RWPE1 (cell line): ENCODE data around the gene ZC3H12A.

Source experiments
- CTCF ChIA-PET: fragments of 350-600 bp; sonication (Branson Sonifier 250); formaldehyde crosslinking; extraction: SDS; loops from one replicate; lab custom pipeline; 2021; lab: Yijun Ruan, JAX
- POLR2A ChIA-PET: fragments of 400-600 bp; formaldehyde crosslinking; extraction: SDS; loops from one replicate; lab custom pipeline; 2020; ENCODE audit warnings: antibody characterized with exemption; ENCODE audit not compliant: low non-redundant PET; lab: Yijun Ruan, JAX
- DNase-seq: peaks from one replicate; pipeline ENCODE4 v3.0.0; 2012; ENCODE audit warnings: low spot score
- H3K27ac ChIP-seq: fragments of 450-650 bp; 2 replicates; pipeline ENCODE4 v1.5.1; 2017
- TF ChIP-seq, protein P1 (sequence below): fragments of 450-650 bp; conservative IDR thresholded peaks from 2 replicates; pipeline ENCODE4 v1.5.1; 2017; ENCODE audit warnings: low read depth, mild to moderate bottlenecking

Gene ZC3H12A

DNA sequence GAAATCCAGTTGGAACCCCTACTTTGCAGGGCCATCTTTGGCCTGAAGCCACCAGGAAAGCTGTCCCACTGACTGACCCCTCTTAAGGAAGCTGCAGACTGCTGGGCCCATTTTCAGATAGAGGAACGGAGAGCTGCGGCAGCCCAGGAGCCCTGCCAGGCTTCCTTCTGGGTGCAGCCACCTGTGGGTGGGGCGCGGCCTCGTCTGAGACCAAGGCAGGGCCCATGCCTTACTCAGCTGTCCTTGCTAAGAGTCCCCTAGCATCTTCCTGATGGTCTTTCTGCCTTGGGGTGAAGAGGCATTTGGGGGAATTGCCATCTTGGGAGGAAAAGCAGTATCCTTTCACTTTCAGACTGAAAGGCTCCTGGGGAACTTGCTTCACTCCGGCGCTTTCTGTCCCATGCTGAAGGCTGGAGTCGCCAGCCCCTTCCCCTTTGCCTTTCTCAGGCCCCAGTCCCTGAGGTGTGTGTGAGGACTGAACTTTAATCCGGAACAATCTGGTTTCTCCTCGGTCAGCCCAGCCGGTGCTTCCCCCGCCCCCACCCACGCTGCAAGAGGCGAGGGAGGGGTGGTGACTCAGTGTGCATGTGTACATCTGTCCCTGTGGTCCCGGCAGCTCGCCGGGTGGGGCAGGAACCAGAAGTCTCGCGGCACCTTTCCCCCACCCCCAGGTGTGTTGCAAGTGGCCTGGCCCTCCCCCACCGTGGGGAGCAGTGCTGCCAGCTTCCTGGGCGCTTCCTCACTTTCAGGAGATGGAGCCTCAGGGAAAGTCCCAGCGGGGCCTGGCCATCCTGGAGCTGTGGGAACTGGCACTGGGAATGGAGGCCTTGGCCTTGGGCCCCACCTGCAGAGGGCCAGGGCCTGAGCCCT lies 5.1 kb downstream of the ZC3H12A start:
- CTCF ChIA-PET: interaction anchor here (1.1 to 4.7 kb wide), 3 partner anchors 7 to 30 kb away, joined by 3 to 32 read pairs (median 3); no protein-coding TSS in a partner anchor
- TF ChIP-seq, protein P1, sequence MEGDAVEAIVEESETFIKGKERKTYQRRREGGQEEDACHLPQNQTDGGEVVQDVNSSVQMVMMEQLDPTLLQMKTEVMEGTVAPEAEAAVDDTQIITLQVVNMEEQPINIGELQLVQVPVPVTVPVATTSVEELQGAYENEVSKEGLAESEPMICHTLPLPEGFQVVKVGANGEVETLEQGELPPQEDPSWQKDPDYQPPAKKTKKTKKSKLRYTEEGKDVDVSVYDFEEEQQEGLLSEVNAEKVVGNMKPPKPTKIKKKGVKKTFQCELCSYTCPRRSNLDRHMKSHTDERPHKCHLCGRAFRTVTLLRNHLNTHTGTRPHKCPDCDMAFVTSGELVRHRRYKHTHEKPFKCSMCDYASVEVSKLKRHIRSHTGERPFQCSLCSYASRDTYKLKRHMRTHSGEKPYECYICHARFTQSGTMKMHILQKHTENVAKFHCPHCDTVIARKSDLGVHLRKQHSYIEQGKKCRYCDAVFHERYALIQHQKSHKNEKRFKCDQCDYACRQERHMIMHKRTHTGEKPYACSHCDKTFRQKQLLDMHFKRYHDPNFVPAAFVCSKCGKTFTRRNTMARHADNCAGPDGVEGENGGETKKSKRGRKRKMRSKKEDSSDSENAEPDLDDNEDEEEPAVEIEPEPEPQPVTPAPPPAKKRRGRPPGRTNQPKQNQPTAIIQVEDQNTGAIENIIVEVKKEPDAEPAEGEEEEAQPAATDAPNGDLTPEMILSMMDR: no peak
- peak overlapping the region; percentile 100 for H3K27ac ChIP-seq
- POLR2A ChIA-PET: no interaction called here
- DNase-seq: peak; percentile 98

DNA sequence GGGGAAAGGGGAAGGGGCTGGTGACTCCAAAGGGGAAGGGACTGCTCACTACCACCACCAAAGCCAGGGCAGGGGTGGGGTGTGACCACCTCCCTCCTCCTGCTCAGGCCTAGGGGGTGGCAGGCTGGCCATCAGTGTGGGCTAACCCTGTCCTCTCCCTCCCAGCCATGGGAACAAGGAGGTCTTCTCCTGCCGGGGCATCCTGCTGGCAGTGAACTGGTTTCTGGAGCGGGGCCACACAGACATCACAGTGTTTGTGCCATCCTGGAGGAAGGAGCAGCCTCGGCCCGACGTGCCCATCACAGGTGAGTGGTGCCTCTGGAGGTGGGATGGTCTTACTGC lies 5.7 kb downstream of the ZC3H12A start:
- H3K27ac ChIP-seq: peak overlapping the region; percentile 100
- CTCF ChIA-PET: interaction anchor here (1.1 kb wide), 1 partner anchor 29 kb away, joined by 3 read pairs; no protein-coding TSS in a partner anchor
- DNase-seq: no peak
- POLR2A ChIA-PET: no interaction called here
- TF ChIP-seq, protein P1: no peak

DNA sequence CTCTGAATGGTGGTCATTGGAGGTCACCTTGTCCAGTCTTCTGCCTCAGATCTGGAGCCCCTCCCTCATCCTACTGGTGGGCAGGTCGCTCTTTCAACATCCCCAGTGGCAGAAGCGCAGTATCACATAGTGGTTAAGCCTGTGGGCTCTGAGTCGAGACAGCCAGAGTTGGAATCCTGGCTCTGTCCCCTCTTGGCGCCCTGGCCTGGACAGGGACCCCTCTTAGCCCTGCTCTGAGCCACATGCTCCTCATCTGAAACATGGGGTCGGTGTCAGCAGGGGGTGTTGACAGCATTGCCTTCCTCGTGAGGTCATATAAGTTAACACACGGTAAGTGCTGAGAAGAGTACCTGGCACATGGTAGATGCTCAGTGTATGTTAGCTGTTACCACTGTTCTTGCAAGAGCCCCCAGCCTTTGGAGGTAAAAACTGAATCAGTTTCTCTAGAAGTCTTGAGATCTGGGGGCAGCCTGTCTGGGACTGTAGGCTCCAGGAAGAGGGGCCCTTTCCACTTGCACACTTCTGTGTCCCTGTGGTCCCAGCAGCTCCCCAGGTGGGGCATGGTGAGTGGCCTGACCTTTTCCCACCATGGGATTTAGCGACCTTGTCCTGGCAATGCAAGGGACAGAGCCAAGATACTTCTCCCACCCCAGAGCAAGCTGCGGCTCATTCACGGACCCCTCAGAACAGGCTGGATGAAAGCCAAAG lies 6.4 kb downstream of the ZC3H12A start:
- ChIA-PET CTCF (interaction anchor here (0.6 kb wide), 1 partner anchor 432 kb away, joined by 3 read pairs; no protein-coding TSS in a partner anchor), POLR2A (interaction anchor here (0.5 kb wide), 1 partner anchor 32 kb away, joined by 5 read pairs; no protein-coding TSS in a partner anchor)
- TF ChIP-seq, protein P1: no peak
- no peak for DNase-seq
- peak overlapping the region; percentile 100 for H3K27ac ChIP-seq

DNA sequence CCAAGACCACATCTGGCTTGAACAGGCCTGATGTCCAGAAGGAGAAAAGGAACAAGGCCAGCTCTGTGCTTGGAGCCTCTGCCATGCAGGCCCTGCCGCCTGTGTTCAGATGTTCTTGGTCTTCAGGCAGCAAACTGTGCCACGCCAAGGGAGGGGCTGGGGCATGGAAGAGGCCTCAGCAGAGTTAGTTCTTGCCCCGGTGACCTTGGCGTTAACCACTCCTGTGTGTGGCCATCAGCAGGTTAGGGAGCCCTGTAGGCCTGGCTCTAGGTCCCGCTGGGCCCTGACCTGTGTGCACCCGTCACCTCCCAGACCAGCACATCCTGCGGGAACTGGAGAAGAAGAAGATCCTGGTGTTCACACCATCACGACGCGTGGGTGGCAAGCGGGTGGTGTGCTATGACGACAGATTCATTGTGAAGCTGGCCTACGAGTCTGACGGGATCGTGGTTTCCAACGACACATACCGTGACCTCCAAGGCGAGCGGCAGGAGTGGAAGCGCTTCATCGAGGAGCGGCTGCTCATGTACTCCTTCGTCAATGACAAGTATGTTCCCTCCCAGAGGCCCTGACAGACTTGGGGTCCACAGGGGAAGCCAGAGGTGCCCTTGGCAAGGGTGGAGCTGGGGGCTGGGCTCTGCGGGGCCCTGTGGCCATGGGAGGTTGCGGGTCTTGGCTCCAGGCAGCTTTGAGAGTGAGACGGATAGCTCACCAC lies 7.1 kb downstream of the ZC3H12A start:
- CTCF ChIA-PET: interaction anchor here (0.6 kb wide), 2 partner anchors 433 to 764 kb away, joined by 3 read pairs; no protein-coding TSS in a partner anchor
- no peak for DNase-seq
- TF ChIP-seq, protein P1: no peak
- POLR2A ChIA-PET: interaction anchor here (0.5 kb wide), 1 partner anchor 32 kb away, joined by 5 read pairs; no protein-coding TSS in a partner anchor
- H3K27ac ChIP-seq: peak overlapping the region; percentile 100

DNA sequence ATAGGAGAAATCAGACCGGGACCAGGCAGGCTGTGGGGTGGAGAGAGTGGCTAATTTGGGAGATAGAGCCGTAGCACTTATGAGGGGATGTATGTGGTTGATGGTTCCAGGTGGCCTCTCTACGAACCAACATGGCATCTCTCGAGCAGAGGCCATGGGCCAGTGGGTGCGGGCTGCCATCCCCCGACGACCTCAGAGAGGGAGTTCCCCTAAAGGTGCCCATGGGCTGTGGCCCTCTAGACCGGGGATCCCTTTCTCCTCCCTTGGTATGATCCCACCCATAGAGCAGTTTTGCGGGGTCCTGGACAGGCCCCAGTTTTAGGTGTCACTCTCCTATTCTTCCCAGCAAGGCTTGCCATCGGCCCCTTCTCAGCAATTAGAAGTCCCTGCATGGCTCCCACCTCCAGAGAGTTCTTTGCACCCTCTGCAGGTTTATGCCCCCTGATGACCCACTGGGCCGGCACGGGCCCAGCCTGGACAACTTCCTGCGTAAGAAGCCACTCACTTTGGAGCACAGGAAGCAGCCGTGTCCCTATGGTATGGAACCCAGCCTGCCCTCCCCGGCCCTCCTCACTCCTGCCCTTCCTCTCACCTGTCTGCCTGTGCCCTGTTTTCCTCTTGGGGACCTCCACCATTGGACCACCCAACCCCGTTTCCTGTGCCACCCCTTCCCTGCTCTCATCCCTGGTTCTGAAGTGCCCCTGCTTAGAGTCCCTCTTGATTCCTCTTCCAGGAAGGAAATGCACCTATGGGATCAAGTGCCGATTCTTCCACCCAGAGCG lies 7.8 kb downstream of the ZC3H12A start:
- ChIA-PET POLR2A (no interaction called here), CTCF (interaction anchor here (0.6 kb wide), 1 partner anchor 765 kb away, joined by 3 read pairs; no protein-coding TSS in a partner anchor)
- TF ChIP-seq, protein P1: no peak
- no peak for DNase-seq
- H3K27ac ChIP-seq: peak overlapping the region; percentile 100
